ENCODE measurements around the gene ADAMTS16.

The ADAMTS16 gene

DNA sequence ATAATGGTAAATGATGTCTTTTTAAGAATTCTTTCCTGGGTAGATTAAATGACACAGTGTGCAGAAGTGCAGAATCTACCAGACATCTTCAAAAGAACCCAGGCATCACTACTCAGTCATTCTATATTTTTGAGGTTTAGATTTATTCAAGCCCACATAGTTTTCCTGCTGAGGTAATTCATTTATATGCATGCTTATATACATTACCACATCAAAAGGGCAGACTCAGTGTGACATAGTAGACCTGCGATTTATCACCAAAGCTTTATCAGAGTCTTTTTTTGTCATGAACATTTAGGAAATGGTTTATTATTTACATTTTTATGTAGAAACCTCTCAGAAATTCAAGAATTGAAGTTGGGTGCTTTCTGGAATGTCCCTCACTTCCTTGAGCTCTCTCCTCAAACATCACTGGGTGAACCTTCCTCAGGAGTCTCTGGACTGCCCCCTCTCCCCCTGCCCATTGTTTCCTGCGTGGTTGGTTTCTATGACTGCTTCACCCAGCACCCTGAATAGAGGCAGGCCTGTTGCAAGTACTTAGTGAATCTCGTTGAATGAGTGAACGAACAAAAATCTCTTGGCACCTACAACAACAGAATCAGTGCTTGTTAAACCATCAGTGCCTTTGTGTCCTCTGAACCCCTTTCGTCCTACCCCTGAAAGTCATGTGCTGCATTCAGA is 42.5 kb downstream of the ADAMTS16 start:
- Histone ChIP-seq H3K27me3 (ENCODE audit: insufficient read depth, low read depth, severe bottlenecking) (peaks cover 94% of the 10 kb centered on the region), H3K36me3 (no peaks in the 10 kb centered on the region), H3K9me3 (ENCODE audit: severe bottlenecking) (no peaks in the 10 kb centered on the region), H3K27ac (no peak overlapping the region), H3K4me3 (ENCODE audit: low read depth, low read length) (no peak overlapping the region)
- TF ChIP-seq, protein P1, sequence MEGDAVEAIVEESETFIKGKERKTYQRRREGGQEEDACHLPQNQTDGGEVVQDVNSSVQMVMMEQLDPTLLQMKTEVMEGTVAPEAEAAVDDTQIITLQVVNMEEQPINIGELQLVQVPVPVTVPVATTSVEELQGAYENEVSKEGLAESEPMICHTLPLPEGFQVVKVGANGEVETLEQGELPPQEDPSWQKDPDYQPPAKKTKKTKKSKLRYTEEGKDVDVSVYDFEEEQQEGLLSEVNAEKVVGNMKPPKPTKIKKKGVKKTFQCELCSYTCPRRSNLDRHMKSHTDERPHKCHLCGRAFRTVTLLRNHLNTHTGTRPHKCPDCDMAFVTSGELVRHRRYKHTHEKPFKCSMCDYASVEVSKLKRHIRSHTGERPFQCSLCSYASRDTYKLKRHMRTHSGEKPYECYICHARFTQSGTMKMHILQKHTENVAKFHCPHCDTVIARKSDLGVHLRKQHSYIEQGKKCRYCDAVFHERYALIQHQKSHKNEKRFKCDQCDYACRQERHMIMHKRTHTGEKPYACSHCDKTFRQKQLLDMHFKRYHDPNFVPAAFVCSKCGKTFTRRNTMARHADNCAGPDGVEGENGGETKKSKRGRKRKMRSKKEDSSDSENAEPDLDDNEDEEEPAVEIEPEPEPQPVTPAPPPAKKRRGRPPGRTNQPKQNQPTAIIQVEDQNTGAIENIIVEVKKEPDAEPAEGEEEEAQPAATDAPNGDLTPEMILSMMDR (IDR thresholded peaks at IDR 0.05; ENCODE audit: low read depth, low read length) = no peak
- no peak for DNase-seq

DNA sequence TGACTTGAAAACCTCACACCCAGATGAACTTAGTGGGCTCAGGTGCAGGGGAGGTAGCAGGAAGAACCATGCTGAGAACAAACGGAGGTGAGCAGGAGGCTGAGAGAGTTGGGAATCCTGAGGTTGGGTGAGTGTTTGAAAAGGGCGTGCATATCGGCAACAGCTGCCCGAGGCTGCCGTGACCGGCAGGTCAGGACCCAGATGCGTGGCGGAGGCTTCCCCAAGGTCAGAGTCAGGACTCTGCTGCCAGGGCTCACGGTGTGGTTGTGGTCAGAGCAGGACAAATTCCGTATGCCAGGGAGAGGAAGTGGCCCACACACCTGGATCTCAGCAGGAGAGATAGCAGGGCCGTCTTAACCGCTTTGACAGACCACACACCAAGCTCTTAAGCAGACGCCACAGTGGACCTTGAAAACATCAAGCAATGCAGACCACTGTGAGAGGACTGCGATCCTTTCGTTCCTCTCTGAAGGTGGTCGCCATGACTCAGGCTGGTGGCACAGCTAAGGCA is 43.1 kb downstream of the ADAMTS16 start:
- Histone ChIP-seq H3K27me3 (ENCODE audit: insufficient read depth, low read depth, severe bottlenecking) (peaks cover 94% of the 10 kb centered on the region), H3K9me3 (ENCODE audit: severe bottlenecking) (no peaks in the 10 kb centered on the region), H3K36me3 (no peaks in the 10 kb centered on the region), H3K4me3 (ENCODE audit: low read depth, low read length) (no peak overlapping the region), H3K27ac (no peak overlapping the region)
- TF ChIP-seq, protein P1 (IDR thresholded peaks at IDR 0.05; ENCODE audit: low read depth, low read length) = no peak
- DNase-seq = no peak

DNA sequence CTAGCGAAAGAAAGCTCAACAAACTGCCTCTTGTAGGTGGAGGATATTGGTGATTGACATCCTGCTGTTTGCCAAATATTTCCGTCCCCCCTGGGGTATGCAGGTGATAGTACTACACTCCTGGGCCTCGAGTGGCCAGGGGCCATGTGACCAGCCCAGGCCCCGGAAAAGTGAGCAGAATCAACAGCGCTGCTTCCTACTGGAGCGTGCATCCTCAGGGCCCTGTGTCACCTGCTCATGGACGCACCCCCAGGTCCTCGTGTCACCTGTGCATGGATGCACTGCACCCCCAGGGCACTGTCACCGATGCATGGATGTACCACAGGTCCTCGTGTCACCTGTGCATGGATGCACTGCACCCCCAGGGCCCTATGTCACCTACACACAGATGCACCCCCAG is 43.8 kb downstream of the ADAMTS16 start:
- Histone ChIP-seq H3K4me3 (ENCODE audit: low read depth, low read length) (no peak overlapping the region), H3K36me3 (no peaks in the 10 kb centered on the region), H3K27me3 (ENCODE audit: insufficient read depth, low read depth, severe bottlenecking) (peaks cover 100% of the 10 kb centered on the region), H3K9me3 (ENCODE audit: severe bottlenecking) (no peaks in the 10 kb centered on the region), H3K27ac (no peak overlapping the region)
- no peak for DNase-seq
- TF ChIP-seq, protein P1 (IDR thresholded peaks at IDR 0.05; ENCODE audit: low read depth, low read length) = no peak

DNA sequence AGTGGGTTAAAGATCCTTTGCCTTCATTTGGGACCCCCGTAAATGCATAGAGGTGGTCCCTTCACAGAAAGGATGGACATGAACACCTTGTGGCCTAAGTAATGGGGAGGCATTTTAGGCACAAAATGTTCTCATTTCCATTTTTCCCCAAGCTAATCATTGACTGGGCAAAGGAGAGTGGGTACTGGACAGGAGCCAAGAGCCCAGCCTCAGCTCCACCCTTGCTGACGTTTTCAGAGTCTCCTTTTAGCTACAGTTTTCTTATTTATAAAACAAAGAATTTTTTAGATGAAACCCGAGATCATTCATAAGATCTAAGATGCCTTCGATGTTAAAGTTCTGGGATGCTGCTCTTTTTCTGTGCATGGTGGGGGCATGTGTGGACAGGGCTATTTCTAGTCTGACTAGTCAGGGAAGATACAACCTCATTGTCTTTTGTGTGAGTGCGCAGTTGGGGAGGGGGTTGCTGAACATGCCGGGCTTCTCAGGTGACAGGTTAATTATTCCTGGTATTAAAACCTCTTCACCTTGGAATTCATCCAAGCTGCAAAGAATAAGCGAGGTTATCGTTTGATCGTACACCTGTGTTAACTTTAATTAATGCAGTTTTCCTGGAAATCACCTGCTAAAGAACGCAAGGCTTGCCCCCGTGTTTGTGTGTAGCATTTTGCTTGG is 48.4 kb downstream of the ADAMTS16 start:
- DNase-seq = no peak

DNA sequence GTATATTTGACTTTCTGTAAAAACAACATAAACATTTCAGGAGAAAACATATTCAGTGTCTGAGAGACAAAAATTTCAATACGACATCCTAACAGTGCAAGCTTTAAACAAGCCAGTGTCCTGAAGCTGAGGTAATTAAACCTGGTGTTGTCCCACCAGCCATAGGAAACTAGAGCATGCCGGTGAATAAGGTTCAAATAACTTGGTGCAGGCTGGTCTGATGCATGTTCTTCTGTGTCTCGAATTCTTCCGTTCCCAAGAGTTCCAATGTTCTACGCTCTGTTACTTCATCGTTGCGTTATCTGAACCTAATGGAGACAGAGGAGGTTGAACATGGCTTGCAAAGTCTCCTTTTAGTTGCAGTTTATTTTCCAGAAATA is 48.9 kb downstream of the ADAMTS16 start:
- Histone ChIP-seq H3K27me3 (ENCODE audit: insufficient read depth, low read depth, severe bottlenecking) (peaks cover 100% of the 10 kb centered on the region), H3K27ac (no peak overlapping the region), H3K4me3 (ENCODE audit: low read depth, low read length) (no peak overlapping the region), H3K9me3 (ENCODE audit: severe bottlenecking) (no peaks in the 10 kb centered on the region), H3K36me3 (no peaks in the 10 kb centered on the region)
- TF ChIP-seq, protein P1 (IDR thresholded peaks at IDR 0.05; ENCODE audit: low read depth, low read length) = no peak
- DNase-seq = no peak

More for the DNA sequence above, 48.4 kb downstream of the ADAMTS16 start:
- Histone ChIP-seq H3K9me3 (ENCODE audit: severe bottlenecking) (no peaks in the 10 kb centered on the region), H3K4me3 (ENCODE audit: low read depth, low read length) (no peak overlapping the region), H3K27ac (no peak overlapping the region), H3K36me3 (no peaks in the 10 kb centered on the region), H3K27me3 (ENCODE audit: insufficient read depth, low read depth, severe bottlenecking) (peaks cover 100% of the 10 kb centered on the region)
- TF ChIP-seq, protein P1 (IDR thresholded peaks at IDR 0.05; ENCODE audit: low read depth, low read length) = no peak
